Left ventricle myocardium inferior (tissue), 1 donor: ENCODE results near the gene NDUFA12. TPM values are rescaled to one million over a fixed set of nuclear protein-coding genes. Genes with fewer than 3 reads are reported as not detected.
A peak's percentile ranks its signal among the peaks of the same experiment; 100 is the strongest.

Experiments
- DNase-seq: peaks from one replicate; pipeline ENCODE4 v3.0.0-alpha.2; 2020
- H3K27ac ChIP-seq: fragments of 200-600 bp; replicated peaks from 2 replicates; pipeline ENCODE4 v1.8.0; 2021
- H3K27me3 ChIP-seq: fragments of 200-600 bp; 2 replicates; pipeline ENCODE4 v1.8.0; 2021; ENCODE audit warnings: low read depth
- H3K36me3 ChIP-seq: fragments of 200-600 bp; 2 replicates; pipeline ENCODE4 v1.8.0; 2021
- H3K4me1 ChIP-seq: fragments of 200-600 bp; 2 replicates; pipeline ENCODE4 v1.8.0; 2021
- H3K4me3 ChIP-seq: fragments of 200-600 bp; 2 replicates; pipeline ENCODE4 v1.8.0; 2021; ENCODE audit warnings: mild to moderate bottlenecking, moderate library complexity
- H3K9me3 ChIP-seq: fragments of 200-600 bp; replicated peaks from 2 replicates; pipeline ENCODE4 v1.8.0; 2021
- intact Hi-C: fragments of 100-400 bp; cut with micrococcal nuclease; formaldehyde crosslinking; loops from one replicate; pipeline ENCODE4 v1.11.0; 2022
- long read RNA-seq: library from polyadenylated mRNA; unstranded; transcript quantifications from one replicate; pipeline ENCODE4 v2.0.0, GENCODE V29; 2021
- total RNA-seq: library from RNA; stranded (reverse); fragmentation: NEBNext Ultra II Directional; extraction: Animal tissue kit (Norgen Biotek cat#: 25700); gene quantifications from one replicate; pipeline ENCODE4 v1.2.1, GENCODE V29; 2021
- TF ChIP-seq, protein P1 (sequence below): fragments of 200-600 bp; IDR thresholded peaks from 2 replicates; pipeline ENCODE4 v1.8.0; 2021; ENCODE audit warnings: antibody characterized with exemption, mild to moderate bottlenecking, borderline replicate concordance
- donor health status: DM: no; HTN: yes; CAD: no; lungs with severe emphysema.

Gene NDUFA12
- total RNA-seq, result 353 TPM
- long read RNA-seq, transcript NDUFA12-201 (4 exons, 635 nt), result major isoform, 176 of 181 reads
- long read RNA-seq, partial matches to known transcripts, result 1 of 181 reads
- long read RNA-seq, other reads (novel, unspliced or antisense), result 2 of 181 reads

DNA sequence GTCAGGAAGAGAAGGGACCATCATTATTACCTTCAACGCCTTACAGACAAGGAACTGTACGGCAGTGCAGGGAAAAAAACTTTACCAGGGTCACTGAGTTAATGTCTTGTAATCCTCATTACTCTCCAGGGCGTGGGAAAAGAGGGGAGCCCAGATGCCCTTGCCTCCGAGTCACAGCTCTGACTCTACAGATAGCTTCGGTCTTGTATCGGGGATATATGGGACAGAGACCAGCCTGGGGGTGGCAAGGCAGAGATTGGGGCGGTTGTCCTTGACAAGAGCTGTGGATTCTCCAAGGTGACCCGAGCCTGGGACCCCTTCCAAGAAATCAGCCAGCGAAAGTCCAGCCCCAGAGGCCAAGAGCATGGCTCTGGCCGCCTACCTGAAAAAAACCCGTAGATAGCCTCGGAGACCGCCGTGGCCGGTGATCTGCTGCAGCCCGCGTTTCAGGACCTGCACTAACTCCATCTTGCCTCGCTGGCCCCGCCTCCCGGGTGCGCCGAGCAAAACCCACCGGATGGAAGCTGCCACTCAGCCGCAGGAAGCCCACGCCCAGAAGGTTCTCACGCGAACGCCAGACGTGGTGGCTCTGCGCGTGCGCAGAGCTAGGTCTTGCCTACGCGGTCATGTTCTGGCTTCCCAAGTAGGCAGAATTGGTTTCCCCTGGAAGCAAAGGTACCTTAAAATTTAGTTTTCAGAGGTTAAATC lies at the start of gene NDUFA12:
NDUFA12 (minus strand) TSS at position 485 of the 708 bp plus-strand sequence; CDS start at position 468, 17 bp downstream.
- Histone ChIP-seq H3K36me3 (peaks cover 22% of the 10 kb centered on the region), H3K27me3 (no peaks in the 10 kb centered on the region), H3K4me3 (peak within 1 kb of the TSS; percentile 98), H3K27ac (peak within 1 kb of the TSS; percentile 97), H3K4me1 (peaks cover 59% of the 10 kb centered on the region), H3K9me3 (peaks cover 21% of the 10 kb centered on the region)
- intact Hi-C loops, result no loop called here
- DNase-seq, result peak; percentile 96
- TF ChIP-seq, protein P1, sequence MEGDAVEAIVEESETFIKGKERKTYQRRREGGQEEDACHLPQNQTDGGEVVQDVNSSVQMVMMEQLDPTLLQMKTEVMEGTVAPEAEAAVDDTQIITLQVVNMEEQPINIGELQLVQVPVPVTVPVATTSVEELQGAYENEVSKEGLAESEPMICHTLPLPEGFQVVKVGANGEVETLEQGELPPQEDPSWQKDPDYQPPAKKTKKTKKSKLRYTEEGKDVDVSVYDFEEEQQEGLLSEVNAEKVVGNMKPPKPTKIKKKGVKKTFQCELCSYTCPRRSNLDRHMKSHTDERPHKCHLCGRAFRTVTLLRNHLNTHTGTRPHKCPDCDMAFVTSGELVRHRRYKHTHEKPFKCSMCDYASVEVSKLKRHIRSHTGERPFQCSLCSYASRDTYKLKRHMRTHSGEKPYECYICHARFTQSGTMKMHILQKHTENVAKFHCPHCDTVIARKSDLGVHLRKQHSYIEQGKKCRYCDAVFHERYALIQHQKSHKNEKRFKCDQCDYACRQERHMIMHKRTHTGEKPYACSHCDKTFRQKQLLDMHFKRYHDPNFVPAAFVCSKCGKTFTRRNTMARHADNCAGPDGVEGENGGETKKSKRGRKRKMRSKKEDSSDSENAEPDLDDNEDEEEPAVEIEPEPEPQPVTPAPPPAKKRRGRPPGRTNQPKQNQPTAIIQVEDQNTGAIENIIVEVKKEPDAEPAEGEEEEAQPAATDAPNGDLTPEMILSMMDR, result peak; percentile 8

DNA sequence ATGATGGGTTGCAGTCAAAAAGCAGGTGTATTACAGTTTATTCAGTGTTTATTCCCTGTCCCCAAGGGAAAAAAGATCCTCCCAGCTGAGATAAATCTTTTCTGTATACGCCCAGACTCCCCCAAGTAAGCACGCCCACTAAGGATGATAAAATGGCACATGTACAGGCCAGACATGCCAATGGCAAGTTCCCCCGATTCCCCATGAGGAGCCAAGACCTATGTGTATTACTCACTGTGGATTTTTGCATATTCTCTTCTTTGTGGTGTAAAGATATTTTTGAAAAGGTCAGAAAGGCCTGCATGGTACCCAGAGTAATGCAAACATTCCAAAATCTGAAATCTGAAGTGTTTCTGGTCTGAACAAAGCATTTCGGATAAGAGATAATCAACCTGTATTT lies 47.7 kb upstream of the NDUFA12 start:
- TF ChIP-seq, protein P1, result no peak
- H3K27me3 ChIP-seq, result no peaks in the 10 kb centered on the region
- H3K27ac ChIP-seq, result no peak overlapping the region
- H3K4me1 ChIP-seq, result peaks cover 3% of the 10 kb centered on the region
- H3K9me3 ChIP-seq, result no peaks in the 10 kb centered on the region
- DNase-seq, result no peak
- H3K36me3 ChIP-seq, result peaks cover 88% of the 10 kb centered on the region
- intact Hi-C loops, result no loop called here
- H3K4me3 ChIP-seq, result no peak overlapping the region

DNA sequence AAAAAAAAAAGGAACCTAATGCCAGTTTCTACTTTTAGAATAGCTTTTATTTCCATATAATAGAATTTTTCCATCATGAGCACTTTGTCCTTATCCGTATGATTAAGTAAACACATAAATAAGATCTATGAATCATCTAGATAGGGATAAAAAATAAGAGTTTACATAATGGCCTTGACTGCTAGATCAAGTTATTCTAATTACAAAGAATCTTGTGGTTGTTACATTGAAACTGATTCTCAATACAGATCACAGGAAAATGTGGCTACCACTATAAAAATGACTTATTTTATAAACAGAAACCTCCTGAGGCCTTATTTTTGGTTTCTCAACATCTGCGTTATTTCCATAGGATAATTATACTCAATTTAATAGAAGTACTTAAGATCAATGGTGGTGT lies 34.4 kb upstream of the NDUFA12 start:
- peaks cover 93% of the 10 kb centered on the region for H3K36me3 ChIP-seq
- H3K27ac ChIP-seq, result no peak overlapping the region
- intact Hi-C loops, result no loop called here
- no peak for DNase-seq
- no peaks in the 10 kb centered on the region for H3K4me1 ChIP-seq
- TF ChIP-seq, protein P1, result no peak
- no peaks in the 10 kb centered on the region for H3K27me3 ChIP-seq
- H3K4me3 ChIP-seq, result no peak overlapping the region
- no peaks in the 10 kb centered on the region for H3K9me3 ChIP-seq

DNA sequence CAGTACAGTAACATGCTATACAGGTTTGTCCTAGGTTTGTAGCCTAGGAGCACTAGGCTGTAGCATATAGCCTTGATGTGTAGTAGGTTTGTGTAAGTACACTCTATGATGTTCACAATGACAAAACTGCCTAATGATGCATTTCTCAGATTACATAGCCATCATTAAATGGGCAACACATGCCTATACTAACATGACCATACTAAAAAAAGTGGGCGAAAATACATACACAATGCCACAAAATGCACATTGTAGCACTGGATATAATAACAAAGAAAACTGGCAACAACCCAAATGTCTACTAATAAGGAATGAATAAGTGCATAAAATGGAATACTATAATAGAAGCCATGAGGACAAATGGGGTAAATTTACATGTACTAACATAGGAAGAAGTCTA lies 31.3 kb upstream of the NDUFA12 start:
- intact Hi-C loops, result no loop called here
- Histone ChIP-seq H3K9me3 (no peaks in the 10 kb centered on the region), H3K27me3 (no peaks in the 10 kb centered on the region), H3K4me1 (no peaks in the 10 kb centered on the region), H3K36me3 (peaks cover 95% of the 10 kb centered on the region), H3K27ac (no peak overlapping the region), H3K4me3 (no peak overlapping the region)
- DNase-seq, result no peak
- TF ChIP-seq, protein P1, result no peak

DNA sequence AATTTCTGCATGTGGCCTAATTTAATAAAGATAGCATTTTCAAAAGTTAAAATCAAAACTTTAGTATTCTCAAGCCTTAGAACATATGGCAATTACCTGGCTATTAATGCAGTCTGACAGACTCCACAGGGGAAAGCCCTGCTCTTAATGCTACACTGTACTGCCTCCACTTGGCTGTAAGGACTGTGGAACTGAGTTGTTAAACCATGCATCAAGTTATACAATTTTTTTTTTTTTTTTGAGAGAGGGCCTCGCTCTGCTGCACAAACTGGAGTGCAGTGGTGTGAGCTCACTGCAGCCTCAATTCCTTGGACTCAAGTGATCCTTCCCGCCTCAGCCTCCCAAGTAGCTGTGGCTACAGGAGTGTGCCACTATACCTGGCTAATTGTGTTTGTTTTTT lies 19.0 kb upstream of the NDUFA12 start:
- Histone ChIP-seq H3K27ac (no peak overlapping the region), H3K4me3 (no peak overlapping the region), H3K4me1 (no peaks in the 10 kb centered on the region), H3K9me3 (no peaks in the 10 kb centered on the region), H3K27me3 (no peaks in the 10 kb centered on the region), H3K36me3 (peaks cover 69% of the 10 kb centered on the region)
- intact Hi-C loops, result no loop called here
- DNase-seq, result no peak
- TF ChIP-seq, protein P1, result no peak
